Erythroblast (primary cell): ENCODE results near the gene JMJD7.
"Not testable (repeated sequence)": the region's sequence is repeated elsewhere in the genome, so short reads cannot be mapped to it uniquely, and the experiment has no call there.

Source experiments
- DNase-seq, 2 experiments: peaks; one replicate each; lab custom pipeline; 2025; lab: John Stamatoyannopoulos, UW
- GATA1 ChIP-seq: IDR thresholded peaks from 2 replicates; pipeline ENCODE4 v1.6.1; 2011; ENCODE audit warnings: low read depth, mild to moderate bottlenecking, control low read depth, low read length, moderate library complexity
- POLR2A ChIP-seq: IDR thresholded peaks from 2 replicates; pipeline ENCODE4 v1.6.1; 2011; ENCODE audit warnings: mild to moderate bottlenecking, low read length

JMJD7 gene

DNA sequence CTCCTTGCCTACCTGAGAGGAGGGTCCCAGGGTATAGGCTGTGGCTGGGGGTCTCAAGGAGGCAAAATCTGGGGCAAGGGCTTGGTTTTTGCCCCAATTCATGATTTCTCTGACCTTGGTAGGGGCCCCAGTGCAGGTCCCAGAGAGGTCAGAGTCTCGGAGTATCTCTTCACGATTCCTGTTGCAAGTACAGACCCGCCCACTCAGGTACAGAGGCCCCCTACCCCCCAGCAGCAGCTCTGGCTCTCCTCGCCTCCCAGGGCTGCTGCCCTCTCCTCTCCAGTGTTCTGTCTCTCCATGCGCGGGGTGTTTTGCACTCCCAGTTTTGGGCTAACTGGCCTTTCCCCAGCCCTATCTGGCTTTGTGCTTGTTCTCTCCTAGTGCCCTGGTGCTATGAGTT, 5.4 kb upstream of the JMJD7 start:
- TF ChIP-seq GATA1 (no peak), POLR2A (no peak)
- DNase-seq, result no peak

DNA sequence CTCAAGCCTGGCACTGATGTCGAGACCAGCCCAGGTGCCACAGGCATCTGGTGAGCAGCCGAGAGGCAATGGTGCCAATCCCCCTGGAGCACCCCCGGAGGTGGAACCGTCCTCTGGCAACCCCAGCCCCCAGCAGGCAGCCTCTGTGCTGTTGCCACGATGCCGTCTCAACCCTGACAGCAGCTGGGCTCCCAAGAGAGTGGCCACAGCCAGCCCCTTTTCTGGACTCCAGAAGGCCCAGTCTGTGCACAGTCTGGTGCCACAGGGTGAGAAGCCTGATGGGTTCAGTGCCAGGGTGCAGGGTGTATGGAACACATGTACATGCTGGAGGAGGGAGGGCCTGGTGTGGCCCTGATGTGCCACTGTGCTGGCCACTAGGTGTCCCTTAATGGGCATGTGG, 4.9 kb upstream of the JMJD7 start:
- no peak for TF ChIP-seq POLR2A
- TF ChIP-seq GATA1, result no peak
- no peak for DNase-seq

DNA sequence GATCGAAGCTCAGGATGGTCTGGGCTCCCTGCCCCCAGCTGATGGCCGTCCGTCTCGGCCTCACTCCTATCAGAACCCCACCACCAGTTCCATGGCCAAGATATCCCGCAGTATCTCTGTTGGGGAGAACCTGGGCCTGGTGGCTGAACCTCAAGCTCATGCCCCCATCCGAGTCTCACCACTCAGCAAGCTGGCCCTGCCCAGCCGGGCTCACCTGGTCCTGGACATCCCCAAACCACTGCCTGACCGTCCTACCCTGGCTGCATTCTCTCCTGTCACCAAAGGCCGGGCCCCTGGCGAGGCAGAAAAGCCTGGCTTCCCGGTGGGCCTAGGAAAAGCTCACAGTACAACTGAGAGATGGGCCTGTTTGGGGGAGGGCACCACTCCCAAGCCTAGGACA, 4.4 kb upstream of the JMJD7 start:
- no peak for TF ChIP-seq GATA1
- TF ChIP-seq POLR2A, result no peak
- DNase-seq, result no peak

DNA sequence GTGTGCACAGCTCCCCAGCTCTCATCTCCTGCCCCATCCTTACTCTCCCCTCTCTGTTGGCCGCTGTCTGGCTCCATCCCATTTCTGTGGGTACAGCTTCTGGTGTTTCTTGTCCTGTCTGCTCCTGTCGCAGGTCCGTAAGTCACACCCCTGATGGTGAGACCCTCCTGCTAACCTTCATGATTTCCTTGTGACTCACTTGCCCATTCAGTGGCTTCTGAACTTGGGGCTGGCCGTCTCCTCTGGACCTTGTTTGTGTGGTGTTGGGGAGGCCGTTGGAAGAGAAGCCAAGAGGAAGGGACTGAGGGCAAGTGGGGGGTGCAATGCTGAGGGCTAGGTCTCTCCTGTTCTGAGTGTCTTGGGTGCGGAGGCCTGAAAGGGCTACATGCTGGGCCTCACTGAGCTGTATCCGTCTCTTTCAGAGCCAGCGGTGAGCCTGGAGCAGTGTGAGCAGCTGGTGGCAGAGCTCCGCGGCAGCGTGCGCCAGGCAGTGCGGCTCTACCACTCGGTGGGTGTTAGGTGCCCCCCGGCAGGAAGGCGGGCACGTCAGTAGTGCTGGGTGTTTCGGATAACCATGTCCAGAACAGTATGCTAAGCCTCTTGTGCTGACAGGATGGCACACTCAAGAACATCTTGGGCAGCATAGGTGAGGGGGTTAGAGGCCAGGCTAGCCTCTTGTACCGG, 3.7 kb upstream of the JMJD7 start:
- TF ChIP-seq POLR2A (no peak), GATA1 (no peak)
- DNase-seq, result no peak

DNA sequence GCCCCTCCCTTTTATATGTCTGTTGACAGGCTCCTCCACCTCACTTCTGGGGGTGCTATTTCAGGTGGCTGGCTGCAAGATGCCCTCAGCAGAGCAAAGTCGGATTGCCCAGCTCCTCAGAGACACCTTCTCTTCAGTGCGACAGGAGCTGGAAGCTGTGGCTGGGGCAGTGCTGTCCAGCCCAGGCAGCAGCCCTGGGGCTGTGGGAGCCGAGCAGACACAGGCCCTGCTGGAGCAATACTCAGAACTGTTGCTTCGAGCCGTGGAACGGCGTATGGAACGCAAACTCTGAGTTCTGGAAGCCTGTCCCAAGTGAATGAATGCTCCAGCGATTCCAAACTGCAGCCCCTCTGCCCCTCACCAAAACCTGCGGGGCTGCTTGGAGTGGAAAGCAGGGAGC, 2.7 kb upstream of the JMJD7 start:
- no peak for DNase-seq
- TF ChIP-seq POLR2A (no peak), GATA1 (no peak)

DNA sequence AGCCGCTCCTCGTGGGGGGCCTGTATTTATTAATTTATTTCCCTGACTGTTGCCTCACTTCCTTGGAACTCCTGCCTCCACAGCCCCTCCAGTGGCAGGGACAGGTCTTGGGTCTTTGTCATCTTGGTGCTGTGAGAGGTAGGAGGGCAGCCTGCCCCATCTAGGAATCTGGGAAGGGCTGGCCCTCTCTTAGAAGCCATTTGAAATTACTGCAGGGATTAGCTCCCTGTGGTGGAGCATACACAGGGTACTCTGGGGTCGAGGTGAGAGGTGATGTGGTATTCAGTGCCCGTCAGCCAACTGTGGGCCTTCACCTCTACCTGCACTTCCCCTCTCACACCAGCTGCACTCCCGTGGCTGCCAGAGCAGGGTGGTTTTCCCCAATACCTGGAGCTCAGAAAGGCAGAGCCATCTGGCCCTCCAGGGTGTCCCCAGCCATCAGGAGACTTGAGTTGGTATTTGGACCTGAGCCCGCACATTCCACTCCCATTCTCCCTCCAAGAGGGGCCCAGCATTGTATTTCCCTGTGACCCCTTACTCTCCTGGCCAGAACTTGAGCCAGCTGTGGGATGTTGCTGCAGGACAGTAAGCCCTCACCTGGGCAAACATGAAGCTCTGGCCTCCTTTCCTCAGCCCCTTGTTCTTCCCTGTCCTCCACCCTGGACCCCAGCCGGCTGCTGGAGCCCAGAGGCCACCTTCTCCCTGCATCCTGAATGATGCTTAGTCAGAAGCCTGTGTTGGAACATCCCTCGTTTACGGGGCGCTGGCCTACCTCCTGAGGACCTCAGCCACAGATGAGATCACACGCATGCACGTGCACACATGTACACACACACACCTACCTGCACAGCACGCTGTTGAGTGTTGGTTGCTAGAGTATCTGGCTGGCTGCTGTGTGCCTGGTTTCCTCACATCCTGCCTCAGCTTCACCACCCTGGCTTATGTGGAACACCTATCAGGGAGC, 2.0 kb upstream of the JMJD7 start:
- no peak for DNase-seq
- TF ChIP-seq GATA1 (no peak), POLR2A (no peak)

DNA sequence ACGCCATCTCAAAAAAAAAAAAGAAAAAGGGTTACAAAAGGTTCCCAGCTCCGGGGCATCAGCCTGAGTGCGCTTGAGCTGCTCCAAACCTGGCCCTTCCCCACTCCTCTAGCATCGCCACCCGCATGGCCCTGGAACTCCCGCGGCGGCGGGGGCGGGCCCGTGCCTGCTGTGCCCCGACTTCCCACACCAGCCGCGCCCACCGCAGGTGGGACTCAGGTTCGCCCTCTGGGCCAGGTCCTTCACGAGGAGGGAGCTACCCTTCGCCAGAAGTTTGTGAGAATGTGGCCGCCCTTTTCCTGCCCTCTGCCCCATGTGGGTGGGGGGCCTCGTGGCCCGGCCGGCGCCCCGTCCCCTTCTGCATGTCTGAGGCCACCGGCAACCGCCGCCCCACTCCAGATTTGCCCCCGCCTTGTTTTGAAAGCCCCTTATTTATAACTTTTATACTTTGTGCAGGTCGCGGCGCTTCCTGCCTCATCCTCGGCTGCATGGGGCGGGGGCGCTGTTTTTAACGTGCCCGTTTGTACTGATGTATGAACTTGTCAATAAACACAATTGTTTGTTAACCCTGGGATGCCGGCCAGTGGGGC, 507 bp upstream of the JMJD7 start:
- no peak for TF ChIP-seq GATA1
- TF ChIP-seq POLR2A, result no peak
- DNase-seq, result no peak

DNA sequence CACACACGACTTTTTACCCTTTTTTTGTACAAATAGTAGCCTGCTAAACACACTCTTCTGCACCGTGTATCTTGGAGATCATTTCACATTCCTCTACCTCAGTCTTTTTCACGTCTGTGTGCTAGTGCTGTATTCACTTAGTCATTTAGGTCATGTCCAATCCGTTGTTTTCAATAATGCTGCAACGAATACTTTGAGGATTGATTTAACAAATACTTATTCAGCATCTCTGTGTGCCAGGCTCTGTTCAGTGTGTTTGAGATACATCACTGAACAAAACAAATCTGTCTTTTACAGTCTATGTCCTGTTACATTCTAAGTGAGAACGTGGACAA, 882 bp downstream of the JMJD7 start:
- TF ChIP-seq GATA1, result no peak
- TF ChIP-seq POLR2A, result no peak
- peak in 1 of 2 experiments; percentile 48 for DNase-seq

DNA sequence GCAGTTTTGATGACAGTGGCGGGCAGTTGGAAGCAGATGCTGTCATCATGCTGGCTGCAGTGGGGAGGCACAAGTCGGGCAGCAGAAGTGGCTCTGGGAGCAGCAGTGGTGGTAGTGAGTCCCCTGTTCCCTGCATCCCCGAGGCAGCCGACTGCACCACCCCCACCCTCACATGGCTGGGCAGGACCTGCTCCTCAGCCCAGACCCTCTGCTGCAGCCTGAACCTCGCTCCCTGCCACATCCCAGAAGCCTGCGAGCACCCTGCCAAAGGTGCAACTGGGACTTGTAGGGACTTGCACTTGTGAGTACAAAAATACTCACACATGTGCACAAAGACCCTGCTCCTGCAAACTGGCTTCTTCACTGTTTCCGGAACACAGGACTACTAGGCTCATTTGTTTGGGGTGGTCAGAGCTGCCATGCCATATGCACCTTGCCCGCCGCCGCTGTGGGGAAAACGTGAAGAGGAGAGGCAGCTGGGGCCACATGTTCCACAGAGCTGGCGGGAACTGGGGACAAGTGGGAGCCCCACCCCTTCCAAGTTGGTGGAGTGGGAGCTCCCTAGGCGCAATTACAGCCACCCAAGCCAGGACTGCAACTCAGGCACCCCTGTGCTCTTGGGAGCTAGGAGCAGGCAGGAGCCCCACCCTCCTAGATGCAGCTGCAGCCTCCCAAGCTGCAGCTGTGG, 2.2 kb downstream of the JMJD7 start:
- DNase-seq, result no peak
- TF ChIP-seq POLR2A (no peak), GATA1 (no peak)

DNA sequence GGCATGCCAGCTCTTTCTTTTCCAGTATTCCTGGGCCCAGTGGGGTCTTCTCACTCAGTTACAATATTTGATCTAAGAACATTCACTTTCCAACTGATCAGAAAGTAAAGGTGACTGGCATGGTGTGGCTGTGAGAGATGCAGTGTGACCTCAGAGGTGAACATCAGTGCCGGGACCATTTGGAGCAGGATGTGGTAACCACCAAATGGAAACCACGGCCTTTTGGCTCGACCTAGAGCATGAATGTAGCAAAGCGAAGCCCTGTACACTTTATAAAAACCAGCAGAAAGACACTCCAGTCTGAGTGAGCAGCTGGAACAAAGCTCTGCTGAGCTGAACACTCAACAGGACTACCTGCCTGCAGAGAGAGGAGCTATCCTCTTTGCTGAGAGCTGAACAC, 3.4 kb downstream of the JMJD7 start:
- not testable (repeated sequence) for DNase-seq

DNA sequence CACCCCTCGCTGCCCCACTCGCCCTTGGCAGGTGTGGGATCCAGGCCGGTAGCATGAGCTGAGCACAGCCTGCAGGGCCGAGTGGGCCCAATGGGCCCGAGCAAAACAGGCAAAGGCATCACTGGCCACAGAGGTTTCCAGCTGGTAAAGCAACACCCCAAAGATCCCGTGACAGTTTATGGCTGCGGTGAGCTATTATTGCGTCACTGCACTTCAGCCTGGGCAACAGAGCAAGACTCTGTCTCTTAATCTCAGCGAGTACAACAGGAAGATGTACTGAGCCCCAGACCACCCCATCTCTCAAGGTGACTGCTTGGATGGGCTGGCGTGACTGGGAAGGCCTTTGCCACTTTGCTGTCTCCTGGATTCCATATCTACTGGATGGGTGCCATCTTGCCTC, 4.3 kb downstream of the JMJD7 start:
- TF ChIP-seq GATA1, result no peak
- no peak for TF ChIP-seq POLR2A
- DNase-seq, result no peak

DNA sequence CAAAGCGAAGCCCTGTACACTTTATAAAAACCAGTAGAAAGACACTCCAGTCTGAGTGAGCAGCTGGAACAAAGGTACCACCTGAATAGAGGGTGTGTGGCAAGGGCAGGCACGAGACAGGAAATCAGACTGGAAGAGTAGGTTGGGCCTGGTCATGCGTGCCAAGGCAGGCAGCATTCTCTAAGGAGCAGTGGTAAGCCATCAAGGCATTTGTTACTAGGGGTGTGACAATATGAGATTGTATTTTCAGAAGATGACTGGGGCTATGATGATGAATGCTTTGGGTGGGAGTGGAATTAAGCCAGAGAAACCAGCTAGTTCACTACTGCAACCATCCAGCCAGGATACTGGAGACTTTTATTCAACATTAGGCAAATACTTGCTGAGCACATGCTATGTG, 5.0 kb downstream of the JMJD7 start:
- no peak for DNase-seq
- TF ChIP-seq POLR2A (no peak), GATA1 (no peak)

DNA sequence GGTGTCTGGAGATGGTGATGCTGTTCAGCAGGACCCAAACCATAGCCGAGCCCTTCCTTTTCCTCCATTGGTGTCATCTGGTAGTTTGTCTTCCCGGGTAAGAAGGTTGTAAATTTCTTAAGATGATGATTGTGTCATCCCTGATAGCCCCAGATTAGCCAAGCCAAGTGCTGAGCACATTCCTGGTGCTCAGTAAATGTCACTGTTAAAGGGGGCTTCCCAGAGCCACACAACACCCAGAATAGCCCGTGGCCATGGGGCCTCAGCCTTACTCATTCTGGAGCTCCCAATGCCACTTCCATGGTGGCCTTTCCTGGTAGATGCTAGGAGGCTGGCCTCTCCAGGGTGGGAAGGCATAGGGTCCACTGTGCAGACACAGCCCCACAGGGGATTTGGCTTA, 6.2 kb downstream of the JMJD7 start:
- no peak for DNase-seq
- TF ChIP-seq POLR2A, result no peak

DNA sequence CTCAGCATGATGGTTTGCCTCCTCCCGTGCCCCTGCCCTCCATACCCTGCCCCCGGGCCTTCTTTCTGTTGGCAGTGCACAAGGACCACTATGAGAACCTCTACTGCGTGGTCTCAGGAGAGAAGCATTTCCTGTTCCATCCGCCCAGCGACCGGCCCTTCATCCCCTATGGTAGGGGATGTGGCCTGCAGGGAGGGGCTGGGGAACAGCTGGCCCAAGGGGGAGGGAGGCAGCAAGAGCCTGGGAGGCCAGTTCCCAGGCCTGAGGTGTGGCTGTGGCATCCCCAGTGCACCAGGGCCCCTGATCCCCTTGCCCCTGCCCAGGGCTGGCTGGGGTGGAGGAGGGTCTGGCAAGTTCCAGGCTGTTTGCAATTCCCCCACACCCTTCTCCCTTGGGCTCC, 8.2 kb downstream of the JMJD7 start:
- TF ChIP-seq POLR2A, result no peak
- no peak for TF ChIP-seq GATA1
- no peak for DNase-seq
